Naive B cell (primary cell): ENCODE measurements around the gene ERC2. TPM values are rescaled to one million over a fixed set of nuclear protein-coding genes. Genes with fewer than 3 reads are reported as not detected.

Experiments used
- ATAC-seq, 2 donors: fragments of 150-1000 bp; cut with Tn5 transposase; 2 replicates each; pipeline ENCODE4 v1.10.0; 2021; ENCODE audit warnings: low read depth in 2 of 2, mild to moderate bottlenecking in 2 of 2, moderate library complexity in 2 of 2
- DNase-seq: peaks from one replicate; pipeline ENCODE4 v3.0.0; 2022
- H3K27ac Mint-ChIP-seq, 6 donors: one replicate each; pipeline ENCODE4 v1.8.0; 2020 to 2022; ENCODE audit warnings: mild to moderate bottlenecking in 6 of 6, mixed read lengths in 6 of 6, moderate library complexity in 5 of 6, inconsistent platforms in 2 of 6
- H3K27me3 Mint-ChIP-seq, 3 donors: one replicate each; pipeline ENCODE4 v1.8.0; 2021 to 2022; ENCODE audit warnings: mixed read lengths in 3 of 3, mild to moderate bottlenecking in 1 of 3
- H3K36me3 Mint-ChIP-seq, 2 donors: one replicate each; pipeline ENCODE4 v1.8.0; 2020 to 2022; ENCODE audit warnings: mixed read lengths in 2 of 2, inconsistent platforms in 1 of 2, mild to moderate bottlenecking in 1 of 2
- H3K4me1 Mint-ChIP-seq, 3 donors: one replicate each; pipeline ENCODE4 v1.8.0; 2020 to 2022; ENCODE audit warnings: mixed read lengths in 3 of 3, inconsistent platforms in 1 of 3, mild to moderate bottlenecking in 1 of 3, moderate library complexity in 1 of 3
- H3K4me3 Mint-ChIP-seq, 8 donors: one replicate each; pipeline ENCODE4 v1.8.0; 2020 to 2022; ENCODE audit warnings: mild to moderate bottlenecking in 8 of 8, mixed read lengths in 8 of 8, moderate library complexity in 8 of 8, inconsistent platforms in 2 of 8
- H3K9me3 Mint-ChIP-seq, 7 donors: one replicate each; pipeline ENCODE4 v1.8.0; 2020 to 2022; ENCODE audit warnings: mixed read lengths in 7 of 7, mild to moderate bottlenecking in 5 of 7, inconsistent platforms in 2 of 7, moderate library complexity in 1 of 7
- polyA plus RNA-seq, 6 donors: library from polyadenylated mRNA; unstranded; fragments of 300-500 nt; fragmentation: Illumina TruSeq; gene quantifications; one replicate each; pipeline ENCODE4 v1.2.3, GENCODE V29; 2021; ENCODE audit warnings: low read depth in 6 of 6

The ERC2 gene
- polyA plus RNA-seq, 6 donors from 2014 or later: not detected

GRCh38 chr3:56229311-56229710 is 239.0 kb downstream of the ERC2 start:
- no peak overlapping the region for H3K27ac Mint-ChIP-seq

DNA sequence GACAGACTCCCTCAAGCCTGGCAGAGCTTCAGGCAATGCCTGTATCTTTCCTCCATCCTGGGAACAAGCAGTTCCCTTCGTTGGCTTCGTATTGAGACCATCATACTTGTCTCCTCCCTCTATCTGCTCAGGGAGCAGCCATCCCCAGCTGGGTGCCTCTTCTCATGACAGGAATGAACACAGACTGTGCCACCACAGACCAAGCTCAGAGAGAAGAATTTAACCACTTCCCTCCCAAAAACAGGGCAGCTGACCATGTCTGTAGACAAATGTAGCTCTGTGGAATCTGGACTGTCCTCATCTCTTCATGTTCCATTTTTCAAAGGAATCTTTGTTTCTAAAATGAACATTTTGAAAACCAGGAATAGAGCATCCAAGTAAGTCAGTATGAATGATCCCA is 245.4 kb downstream of the ERC2 start:
- Mint-ChIP-seq H3K27me3 (no peaks in the 10 kb centered on the region), H3K4me1 (no peaks in the 10 kb centered on the region), H3K27ac (no peak overlapping the region), H3K4me3 (no peak overlapping the region), H3K9me3 (peaks cover 0 to 3% (median 0%) of the 10 kb centered on the region in 7 donors), H3K36me3 (no peaks in the 10 kb centered on the region)
- no peak for ATAC-seq
- DNase-seq: no peak

More at GRCh38 chr3:56229311-56229710, 239.0 kb downstream of the ERC2 start:
- DNase-seq: no peak
- Mint-ChIP-seq H3K9me3 (peaks cover 0 to 3% (median 0%) of the 10 kb centered on the region in 7 donors), H3K36me3 (no peaks in the 10 kb centered on the region), H3K27me3 (peaks cover 9 to 12% (median 11%) of the 10 kb centered on the region in 3 donors), H3K4me1 (no peaks in the 10 kb centered on the region), H3K4me3 (no peak overlapping the region)
- ATAC-seq: no peak

DNA sequence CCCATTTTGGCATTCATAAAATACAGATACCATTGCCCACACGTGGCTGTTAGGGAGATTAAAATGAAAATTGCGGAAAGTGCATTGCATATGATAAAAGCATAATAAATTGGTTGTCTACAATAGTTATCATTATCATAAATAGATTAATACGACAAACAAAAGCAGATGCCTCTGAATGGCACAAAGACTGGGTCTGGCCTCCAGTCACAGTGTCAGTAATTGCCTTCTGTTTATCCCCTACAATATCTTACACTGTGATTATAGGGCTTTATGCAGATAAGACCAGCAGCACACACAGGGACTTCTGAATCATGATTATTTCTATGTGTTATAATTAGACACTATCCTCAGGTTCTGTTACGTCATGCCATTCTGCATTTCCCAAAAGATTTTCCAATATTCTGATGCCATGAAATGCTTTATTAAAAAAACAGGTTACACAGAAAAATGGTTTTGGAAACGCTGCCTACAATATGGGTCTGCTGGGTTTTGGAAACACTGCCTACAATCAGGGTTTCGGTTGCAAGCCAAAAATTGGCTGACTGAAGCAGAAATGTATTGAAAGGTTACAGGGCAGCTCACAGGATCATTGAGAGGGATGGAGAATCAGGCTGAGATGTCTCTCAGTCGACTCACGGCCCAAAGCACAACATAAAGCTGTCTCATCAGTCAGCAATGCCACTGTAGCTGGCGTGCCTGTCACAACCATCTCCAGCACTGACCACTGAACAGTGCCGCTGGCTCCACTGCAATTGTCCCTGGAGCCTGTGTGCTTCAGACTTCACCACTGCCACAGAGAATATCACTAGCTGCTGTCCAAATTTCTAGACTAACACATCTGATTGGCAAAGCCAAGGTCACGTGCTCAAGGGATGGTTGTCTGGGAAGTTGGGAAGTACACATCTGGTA is 248.1 kb downstream of the ERC2 start:
- Mint-ChIP-seq H3K36me3 (no peaks in the 10 kb centered on the region), H3K9me3 (peaks cover 0 to 7% (median 0%) of the 10 kb centered on the region in 7 donors), H3K27ac (no peak overlapping the region), H3K27me3 (no peaks in the 10 kb centered on the region), H3K4me3 (no peak overlapping the region), H3K4me1 (no peaks in the 10 kb centered on the region)
- ATAC-seq (no peak), DNase-seq (no peak)

DNA sequence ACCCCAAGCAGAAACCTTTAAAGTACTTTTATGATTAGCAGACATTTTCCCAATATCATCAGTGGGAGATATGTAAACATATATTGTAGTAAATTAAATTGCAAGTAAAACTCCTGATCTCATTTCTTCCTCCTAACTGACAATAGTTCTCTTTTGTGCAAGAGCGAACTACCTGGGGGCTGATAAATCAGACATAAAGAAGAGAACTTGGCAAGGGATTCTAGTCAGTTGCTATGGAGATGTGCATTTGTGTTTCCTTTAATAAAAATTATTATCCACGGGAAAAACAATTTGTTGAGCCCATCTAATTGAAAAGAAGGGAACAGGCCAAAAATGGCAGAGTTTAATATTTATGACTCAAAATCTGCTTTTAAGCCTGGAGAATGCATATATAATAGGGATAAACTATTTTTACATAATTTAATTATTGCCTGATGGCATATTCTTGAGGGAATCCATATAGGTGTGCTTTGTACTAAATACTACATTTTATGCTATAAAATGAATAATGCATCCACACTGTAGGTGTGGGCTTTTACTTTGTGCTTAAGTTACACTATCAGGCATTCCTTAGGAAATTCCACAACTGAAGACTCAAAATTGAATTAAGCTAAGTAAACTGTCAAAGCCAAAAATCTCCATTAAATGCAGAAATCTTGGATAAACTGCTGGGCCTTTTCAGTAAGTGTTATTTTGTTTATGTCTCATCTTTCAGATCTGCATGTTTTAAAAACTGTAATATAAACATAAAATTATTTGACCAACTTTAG is 258.1 kb downstream of the ERC2 start:
- ATAC-seq: no peak
- Mint-ChIP-seq H3K4me1 (no peaks in the 10 kb centered on the region), H3K9me3 (peaks cover 0 to 7% (median 5%) of the 10 kb centered on the region in 7 donors), H3K36me3 (no peaks in the 10 kb centered on the region), H3K27ac (no peak overlapping the region), H3K27me3 (peaks cover 4 to 14% (median 11%) of the 10 kb centered on the region in 3 donors), H3K4me3 (no peak overlapping the region)
- no peak for DNase-seq

DNA sequence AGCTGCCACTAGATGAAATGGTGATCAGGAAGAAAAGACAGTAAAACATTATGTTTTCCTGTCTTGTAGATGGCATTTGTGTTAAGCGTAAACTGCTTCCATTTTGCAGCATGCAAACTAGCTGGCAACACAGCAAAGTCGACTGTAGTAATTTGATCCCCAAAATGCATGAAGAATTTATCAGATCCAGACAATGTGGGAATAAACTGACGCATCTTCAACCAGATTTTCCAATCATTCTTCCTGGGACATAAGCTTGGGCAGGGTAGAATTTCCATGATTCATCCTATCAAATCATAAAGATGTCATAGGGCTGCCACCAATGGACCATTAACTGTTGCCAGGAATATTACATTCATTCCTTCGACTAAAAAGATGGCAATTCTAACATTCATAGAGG is 260.3 kb downstream of the ERC2 start:
- H3K36me3 Mint-ChIP-seq: no peaks in the 10 kb centered on the region
- ATAC-seq: no peak
- H3K4me3 Mint-ChIP-seq: no peak overlapping the region
- peaks cover 0 to 7% (median 3%) of the 10 kb centered on the region in 7 donors for H3K9me3 Mint-ChIP-seq
- peaks cover 7 to 18% (median 11%) of the 10 kb centered on the region in 3 donors for H3K27me3 Mint-ChIP-seq
- no peak for DNase-seq
- H3K27ac Mint-ChIP-seq: no peak overlapping the region
- H3K4me1 Mint-ChIP-seq: no peaks in the 10 kb centered on the region

GRCh38 chr3:56205406-56205805 is 262.9 kb downstream of the ERC2 start:
- peaks cover 0 to 5% (median 0%) of the 10 kb centered on the region in 7 donors for H3K9me3 Mint-ChIP-seq
- no peak overlapping the region for H3K4me3 Mint-ChIP-seq
- DNase-seq: no peak
- no peaks in the 10 kb centered on the region for H3K4me1 Mint-ChIP-seq
- no peak overlapping the region for H3K27ac Mint-ChIP-seq
- H3K27me3 Mint-ChIP-seq: peaks cover 7 to 18% (median 11%) of the 10 kb centered on the region in 3 donors
- no peak for ATAC-seq
- H3K36me3 Mint-ChIP-seq: no peaks in the 10 kb centered on the region

DNA sequence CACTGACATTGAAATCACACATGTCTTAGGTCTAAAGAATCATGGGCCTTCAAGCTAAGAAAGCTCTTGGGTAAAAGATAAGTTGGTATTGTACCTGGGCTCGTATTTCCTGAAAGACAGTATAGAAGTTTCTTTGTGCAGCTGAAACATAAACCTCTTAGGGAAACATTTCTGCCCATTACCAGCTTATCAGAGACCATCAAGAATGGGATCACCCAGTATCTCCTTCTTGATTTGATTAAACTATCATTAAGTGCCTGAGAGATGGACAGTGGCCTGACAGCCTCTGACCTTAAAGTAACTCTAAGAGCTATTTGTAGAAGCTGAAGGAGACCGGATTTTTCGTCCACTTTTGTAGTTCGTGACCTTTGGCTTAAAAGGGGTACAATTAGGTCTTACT is 265.3 kb downstream of the ERC2 start:
- Mint-ChIP-seq H3K27me3 (peaks cover 3 to 13% (median 7%) of the 10 kb centered on the region in 3 donors), H3K36me3 (no peaks in the 10 kb centered on the region), H3K4me1 (no peaks in the 10 kb centered on the region), H3K9me3 (peaks cover 0 to 5% (median 1%) of the 10 kb centered on the region in 7 donors), H3K4me3 (no peak overlapping the region), H3K27ac (no peak overlapping the region)
- ATAC-seq (no peak), DNase-seq (no peak)

DNA sequence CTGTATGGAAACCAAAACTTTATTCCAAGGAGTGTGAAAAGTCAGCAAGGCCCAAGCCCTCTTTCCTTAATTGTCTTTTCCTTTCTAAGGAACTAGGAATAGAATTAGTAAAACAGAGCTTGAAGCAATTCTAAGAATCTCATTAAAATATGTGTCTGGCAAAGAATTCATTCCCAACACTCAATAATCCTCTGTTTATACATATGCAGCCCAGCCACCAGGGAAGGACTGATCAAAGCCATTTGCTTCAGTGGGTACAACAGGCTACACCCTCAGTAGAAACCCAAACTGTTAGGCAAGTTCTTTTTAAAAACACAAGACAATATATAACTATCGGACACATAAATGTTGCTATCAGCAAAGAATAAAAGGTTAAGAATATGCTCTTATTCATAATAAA is 266.9 kb downstream of the ERC2 start:
- H3K36me3 Mint-ChIP-seq: no peaks in the 10 kb centered on the region
- H3K9me3 Mint-ChIP-seq: peaks cover 0 to 8% (median 2%) of the 10 kb centered on the region in 7 donors
- H3K27ac Mint-ChIP-seq: peak overlapping the region in 1 of 6 donors; percentile 1
- no peaks in the 10 kb centered on the region for H3K4me1 Mint-ChIP-seq
- H3K27me3 Mint-ChIP-seq: peaks cover 5 to 13% (median 7%) of the 10 kb centered on the region in 3 donors
- DNase-seq (no peak), ATAC-seq (no peak)
- no peak overlapping the region for H3K4me3 Mint-ChIP-seq

- ATAC-seq: no peak
- Mint-ChIP-seq H3K36me3 (no peaks in the 10 kb centered on the region), H3K27me3 (peaks cover 4 to 5% (median 5%) of the 10 kb centered on the region in 3 donors), H3K4me1 (no peaks in the 10 kb centered on the region), H3K9me3 (peaks cover 0 to 8% (median 2%) of the 10 kb centered on the region in 7 donors), H3K4me3 (no peak overlapping the region), H3K27ac (no peak overlapping the region)
- DNase-seq: no peak
Observed at GRCh38 chr3:56200251-56200650, 268.0 kb downstream of the ERC2 start.

DNA sequence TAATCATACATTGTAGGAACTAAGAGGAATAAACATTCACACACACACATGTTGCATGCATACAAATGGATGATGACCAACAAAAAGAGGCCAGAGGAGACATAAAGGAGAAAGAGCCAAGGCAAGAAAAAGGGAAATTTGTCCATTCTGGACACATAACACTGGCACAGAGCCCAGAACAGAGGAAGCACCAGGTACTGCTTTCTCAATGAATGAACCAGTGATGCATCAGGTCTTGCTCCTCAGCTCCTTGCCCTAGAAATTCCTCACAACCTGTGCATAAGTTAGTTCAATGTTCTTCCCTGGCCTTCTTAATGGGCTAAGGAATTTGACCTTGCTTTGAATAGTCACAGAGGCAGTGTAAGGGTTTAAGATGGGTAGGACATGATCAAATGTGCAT is 270.3 kb downstream of the ERC2 start:
- H3K27ac Mint-ChIP-seq: no peak overlapping the region
- no peaks in the 10 kb centered on the region for H3K4me1 Mint-ChIP-seq
- H3K4me3 Mint-ChIP-seq: no peak overlapping the region
- H3K27me3 Mint-ChIP-seq: peaks cover 0 to 5% (median 0%) of the 10 kb centered on the region in 3 donors
- H3K9me3 Mint-ChIP-seq: peaks cover 0 to 8% (median 2%) of the 10 kb centered on the region in 7 donors
- ATAC-seq (no peak), DNase-seq (no peak)
- no peaks in the 10 kb centered on the region for H3K36me3 Mint-ChIP-seq

DNA sequence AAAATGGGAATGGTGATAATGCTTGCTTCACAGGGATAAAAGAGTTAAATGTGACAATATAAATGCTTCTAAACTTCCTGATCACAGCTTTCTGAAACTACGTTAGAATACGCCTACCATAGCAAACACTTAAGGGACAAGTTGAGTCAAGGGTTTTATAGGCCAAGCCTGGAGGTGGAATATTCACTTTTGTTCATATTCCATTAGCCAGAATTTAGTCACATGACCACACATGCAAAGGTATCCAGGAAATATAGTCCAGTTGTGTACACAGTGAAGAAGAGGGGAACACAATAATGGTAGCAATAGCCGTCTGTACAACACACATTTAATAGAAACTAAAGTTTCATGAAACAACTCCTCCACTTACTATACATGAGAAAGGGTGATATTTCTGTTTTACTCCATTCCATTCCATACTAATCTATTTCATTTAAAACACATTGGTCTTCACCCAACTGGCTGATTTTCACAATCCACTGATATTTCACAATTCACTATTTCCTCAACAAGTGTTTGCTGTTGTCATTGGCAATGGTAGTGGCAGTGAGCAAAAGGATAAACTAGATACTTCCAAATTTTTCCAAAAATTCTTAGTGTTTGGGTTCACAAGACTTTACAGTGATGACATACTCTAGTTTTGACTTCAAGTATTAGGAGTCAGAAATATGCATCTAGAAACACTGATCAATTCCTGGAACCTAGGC is 270.9 kb downstream of the ERC2 start:
- no peak overlapping the region for H3K4me3 Mint-ChIP-seq
- ATAC-seq (no peak), DNase-seq (no peak)
- no peaks in the 10 kb centered on the region for H3K36me3 Mint-ChIP-seq
- peaks cover 0 to 5% (median 0%) of the 10 kb centered on the region in 3 donors for H3K27me3 Mint-ChIP-seq
- peaks cover 0 to 8% (median 2%) of the 10 kb centered on the region in 7 donors for H3K9me3 Mint-ChIP-seq
- H3K4me1 Mint-ChIP-seq: no peaks in the 10 kb centered on the region
- no peak overlapping the region for H3K27ac Mint-ChIP-seq

- no peaks in the 10 kb centered on the region for H3K36me3 Mint-ChIP-seq
- H3K4me3 Mint-ChIP-seq: no peak overlapping the region
- peaks cover 0 to 9% (median 2%) of the 10 kb centered on the region in 7 donors for H3K9me3 Mint-ChIP-seq
- H3K4me1 Mint-ChIP-seq: no peaks in the 10 kb centered on the region
- DNase-seq (no peak), ATAC-seq (no peak)
- no peak overlapping the region for H3K27ac Mint-ChIP-seq
- H3K27me3 Mint-ChIP-seq: peaks cover 0 to 12% (median 5%) of the 10 kb centered on the region in 3 donors
Observed at GRCh38 chr3:56196700-56197099, 271.6 kb downstream of the ERC2 start.

DNA sequence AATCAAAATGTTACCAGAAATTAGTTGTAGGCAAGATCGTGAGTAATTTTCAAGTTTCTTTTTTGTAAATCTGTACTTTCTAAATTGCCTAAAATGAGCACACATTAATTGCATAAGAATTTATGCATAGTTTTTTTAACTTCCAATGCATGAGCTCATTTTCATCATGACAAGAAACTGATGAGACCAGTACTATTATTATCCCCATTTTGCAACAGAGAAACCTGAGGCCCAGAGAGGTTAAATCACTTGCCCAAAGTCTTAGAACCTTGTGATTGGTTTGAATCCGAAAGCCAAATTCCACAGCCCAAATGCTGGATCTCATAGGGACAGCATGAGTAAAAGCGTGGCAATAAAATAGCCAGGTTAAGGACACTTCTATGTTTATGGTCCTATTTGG is 274.7 kb downstream of the ERC2 start:
- Mint-ChIP-seq H3K27ac (no peak overlapping the region), H3K36me3 (no peaks in the 10 kb centered on the region), H3K4me3 (no peak overlapping the region), H3K4me1 (no peaks in the 10 kb centered on the region), H3K27me3 (peaks cover 0 to 20% (median 10%) of the 10 kb centered on the region in 3 donors), H3K9me3 (peaks cover 0 to 12% (median 2%) of the 10 kb centered on the region in 7 donors)
- ATAC-seq: no peak
- no peak for DNase-seq
